Loucy (cell line): ENCODE results near the gene B4GALNT3.
"Not testable (repeated sequence)": the region's sequence is repeated elsewhere in the genome, so short reads cannot be mapped to it uniquely, and the experiment has no call there.

Experiments
- H2AFZ ChIP-seq: fragments of 200-600 bp; sonication (generic); 2 replicates; pipeline ENCODE4 v1.6.0; 2016; ENCODE audit warnings: antibody characterized with exemption, mild to moderate bottlenecking, low read length, moderate library complexity
- H3F3A ChIP-seq: fragments of 200-600 bp; 2 replicates; pipeline ENCODE4 v1.6.0; 2016; ENCODE audit warnings: antibody characterized with exemption, low read depth, mild to moderate bottlenecking
- H3K27me3 ChIP-seq: fragments of 200-600 bp; sonication (generic); 2 replicates; pipeline ENCODE4 v1.6.1; 2014; ENCODE audit warnings: low read length, mild to moderate bottlenecking; ENCODE audit not compliant: insufficient read depth, poor library complexity, severe bottlenecking
- H3K36me3 ChIP-seq: fragments of 200-600 bp; sonication (generic); 2 replicates; pipeline ENCODE4 v1.6.1; 2016; ENCODE audit warnings: low read length; ENCODE audit not compliant: insufficient read depth
- H3K4me1 ChIP-seq: fragments of 200-600 bp; sonication (generic); 2 replicates; pipeline ENCODE4 v1.5.1; 2014; ENCODE audit warnings: low read length, mild to moderate bottlenecking; ENCODE audit not compliant: insufficient read depth, poor library complexity, severe bottlenecking
- H3K4me2 ChIP-seq: fragments of 200-600 bp; sonication (generic); 2 replicates; pipeline ENCODE4 v1.6.0; 2014; ENCODE audit warnings: antibody characterized with exemption, low read length, low read depth, mild to moderate bottlenecking; ENCODE audit not compliant: poor library complexity, severe bottlenecking
- H3K4me3 ChIP-seq: fragments of 200-600 bp; sonication (generic); 2 replicates; pipeline ENCODE4 v1.5.1; 2014; ENCODE audit warnings: low read length, mild to moderate bottlenecking, mixed read lengths; ENCODE audit not compliant: poor library complexity, severe bottlenecking
- H3K79me2 ChIP-seq: fragments of 200-600 bp; sonication (generic); 2 replicates; pipeline ENCODE4 v1.6.1; 2014; ENCODE audit warnings: low read length; ENCODE audit not compliant: insufficient read depth
- H3K9ac ChIP-seq: fragments of 200-600 bp; sonication (generic); 2 replicates; pipeline ENCODE4 v1.6.0; 2014; ENCODE audit warnings: mild to moderate bottlenecking, low read depth, low read length, moderate library complexity; ENCODE audit not compliant: poor library complexity, severe bottlenecking
- H3K9me2 ChIP-seq: fragments of 200-600 bp; sonication (generic); replicated peaks from 2 replicates; pipeline ENCODE4 v1.6.1; 2016; ENCODE audit warnings: low read depth, low read length, mixed read lengths
- H3K9me3 ChIP-seq: fragments of 200-600 bp; sonication (generic); 2 replicates; pipeline ENCODE4 v1.6.1; 2014; ENCODE audit warnings: mild to moderate bottlenecking, antibody characterized with exemption, low read length, low read depth; ENCODE audit not compliant: insufficient read depth
- H4K20me1 ChIP-seq: fragments of 200-600 bp; sonication (generic); 2 replicates; pipeline ENCODE4 v1.6.0; 2014; ENCODE audit warnings: antibody characterized with exemption, low read length, mild to moderate bottlenecking; ENCODE audit not compliant: insufficient read depth, poor library complexity, severe bottlenecking
- CTCF ChIP-seq: fragments of 200-600 bp; sonication (generic); conservative IDR thresholded peaks from 2 replicates; pipeline ENCODE4 v1.5.1; 2014; ENCODE audit warnings: mild to moderate bottlenecking, antibody characterized with exemption, low read length
- EZH2phosphoT487 ChIP-seq: fragments of 200-600 bp; IDR thresholded peaks from 2 replicates; pipeline ENCODE4 v1.6.1; 2018; ENCODE audit warnings: antibody characterized with exemption, mild to moderate bottlenecking, moderate library complexity, borderline replicate concordance

Gene B4GALNT3

GRCh38 chr12:422526-422925 lies 37.2 kb upstream of the B4GALNT3 start:
- Histone ChIP-seq H3K9me3 (no peaks in the 10 kb centered on the region), H4K20me1 (no peaks in the 10 kb centered on the region), H3K79me2 (no peaks in the 10 kb centered on the region), H3K4me1 (no peaks in the 10 kb centered on the region), H2AFZ (no peak overlapping the region), H3K4me2 (no peak overlapping the region), H3K4me3 (no peak overlapping the region), H3K9ac (no peak overlapping the region), H3K9me2 (no peaks in the 10 kb centered on the region), H3K27me3 (no peaks in the 10 kb centered on the region), H3K36me3 (peaks cover 38% of the 10 kb centered on the region; the same call in 1 of the 2 replicates), H3F3A (no peaks in the 10 kb centered on the region)
- TF ChIP-seq EZH2phosphoT487 (no peak), CTCF (no peak)

- H2AFZ ChIP-seq, H3K27me3 ChIP-seq, H3K4me1 ChIP-seq, H3K9me3 ChIP-seq, H4K20me1 ChIP-seq, H3K9ac ChIP-seq, H3K9me2 ChIP-seq, H3F3A ChIP-seq, H3K4me3 ChIP-seq, H3K79me2 ChIP-seq, H3K4me2 ChIP-seq: not testable (repeated sequence)
- H3K36me3 ChIP-seq = peaks cover 51% of the 10 kb centered on the region; the same call in 1 of the 2 replicates
Observed at GRCh38 chr12:435737-436136, 24.0 kb upstream of the B4GALNT3 start.

GRCh38 chr12:442235-442884 lies 17.4 kb upstream of the B4GALNT3 start:
- Histone ChIP-seq H3K27me3 (no peaks in the 10 kb centered on the region), H3K36me3 (peaks cover 15% of the 10 kb centered on the region; the same call in 1 of the 2 replicates), H3K4me3 (no peak overlapping the region), H3K9me3 (no peaks in the 10 kb centered on the region), H4K20me1 (no peaks in the 10 kb centered on the region), H3K9me2 (no peaks in the 10 kb centered on the region), H3K79me2 (no peaks in the 10 kb centered on the region), H3K4me1 (no peaks in the 10 kb centered on the region), H3K4me2 (no peak overlapping the region), H2AFZ (no peak overlapping the region), H3F3A (no peaks in the 10 kb centered on the region), H3K9ac (no peak overlapping the region)
- TF ChIP-seq EZH2phosphoT487 = no peak
- peak; percentile 87 for TF ChIP-seq CTCF

- Histone ChIP-seq H2AFZ (no peak overlapping the region), H3K4me3 (no peak overlapping the region), H3K79me2 (no peaks in the 10 kb centered on the region), H3K36me3 (no peaks in the 10 kb centered on the region), H3K9me2 (no peaks in the 10 kb centered on the region), H4K20me1 (no peaks in the 10 kb centered on the region), H3K27me3 (no peaks in the 10 kb centered on the region), H3K4me1 (no peaks in the 10 kb centered on the region), H3K9me3 (no peaks in the 10 kb centered on the region), H3K9ac (no peak overlapping the region), H3F3A (no peaks in the 10 kb centered on the region), H3K4me2 (no peak overlapping the region)
- TF ChIP-seq CTCF = no peak
- TF ChIP-seq EZH2phosphoT487 = no peak
Observed at GRCh38 chr12:447141-447540, 12.6 kb upstream of the B4GALNT3 start.
